ENCODE measurements around the gene RGMA.

- TF ChIP-seq, protein P1, sequence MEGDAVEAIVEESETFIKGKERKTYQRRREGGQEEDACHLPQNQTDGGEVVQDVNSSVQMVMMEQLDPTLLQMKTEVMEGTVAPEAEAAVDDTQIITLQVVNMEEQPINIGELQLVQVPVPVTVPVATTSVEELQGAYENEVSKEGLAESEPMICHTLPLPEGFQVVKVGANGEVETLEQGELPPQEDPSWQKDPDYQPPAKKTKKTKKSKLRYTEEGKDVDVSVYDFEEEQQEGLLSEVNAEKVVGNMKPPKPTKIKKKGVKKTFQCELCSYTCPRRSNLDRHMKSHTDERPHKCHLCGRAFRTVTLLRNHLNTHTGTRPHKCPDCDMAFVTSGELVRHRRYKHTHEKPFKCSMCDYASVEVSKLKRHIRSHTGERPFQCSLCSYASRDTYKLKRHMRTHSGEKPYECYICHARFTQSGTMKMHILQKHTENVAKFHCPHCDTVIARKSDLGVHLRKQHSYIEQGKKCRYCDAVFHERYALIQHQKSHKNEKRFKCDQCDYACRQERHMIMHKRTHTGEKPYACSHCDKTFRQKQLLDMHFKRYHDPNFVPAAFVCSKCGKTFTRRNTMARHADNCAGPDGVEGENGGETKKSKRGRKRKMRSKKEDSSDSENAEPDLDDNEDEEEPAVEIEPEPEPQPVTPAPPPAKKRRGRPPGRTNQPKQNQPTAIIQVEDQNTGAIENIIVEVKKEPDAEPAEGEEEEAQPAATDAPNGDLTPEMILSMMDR (IDR thresholded peaks at IDR 0.05), result no peak
- no peak for TF ChIP-seq POLR2A (IDR thresholded peaks at IDR 0.05)
These were observed 54.5 kb downstream of the RGMA start for GRCh38 chr15:93034512-93034911.
